ENCODE data around the gene C3orf33.

GRCh38 chr3:155742349-155742965, 63.6 kb downstream of the C3orf33 start:
- no peak for TF ChIP-seq CTCF (IDR thresholded peaks at IDR 0.05; ENCODE audit: insufficient read depth, low read length)
- no peak for TF ChIP-seq SPI1 (IDR thresholded peaks at IDR 0.05; ENCODE audit: borderline replicate concordance, low read depth)

All from HL-60 (cell line).